Measurements from ENCODE around the gene C15orf39.

C15orf39 gene

DNA sequence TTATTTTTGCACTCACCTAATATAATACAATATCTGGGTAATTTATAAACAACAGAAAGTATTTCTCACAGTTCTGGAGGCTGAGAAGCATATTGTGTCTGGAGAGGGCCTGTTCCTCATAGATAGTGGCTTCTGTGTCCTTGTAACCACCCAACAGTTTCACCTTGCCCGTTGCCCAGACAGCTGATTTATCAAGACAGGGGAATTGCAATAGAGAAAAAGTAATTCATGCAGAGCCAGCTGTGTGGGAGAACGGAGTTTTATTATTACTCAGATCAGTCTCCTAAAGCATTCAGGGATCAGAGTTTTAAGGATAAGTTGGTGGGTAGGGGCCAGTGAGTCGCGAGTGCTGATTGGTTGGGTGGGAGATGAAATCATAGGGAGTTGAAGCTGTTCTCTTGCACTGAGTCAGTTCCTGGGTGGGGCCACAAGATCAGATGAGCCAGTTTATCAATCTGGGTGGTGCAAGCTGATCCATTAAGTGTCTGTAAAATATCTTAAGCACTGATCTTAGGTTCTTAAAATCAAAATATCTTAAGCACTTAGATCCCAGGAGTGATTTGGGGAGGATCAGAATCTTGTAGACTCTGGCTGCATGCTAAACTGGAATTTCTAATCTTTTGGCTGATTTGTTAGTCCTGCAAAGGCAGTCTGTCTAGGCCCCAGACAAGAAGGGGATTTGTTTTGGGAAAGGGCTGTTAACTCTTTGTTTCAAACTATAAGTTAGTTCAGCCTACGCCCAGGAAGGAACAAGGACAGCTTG, 33.9 kb upstream of the C15orf39 start:
- Histone ChIP-seq H3K79me2 (ENCODE audit: insufficient read depth, low read length) (no peaks in the 10 kb centered on the region), H4K20me1 (ENCODE audit: insufficient read depth, low read length) (no peaks in the 10 kb centered on the region), H3K27ac (ENCODE audit: low read length) (no peak overlapping the region), H3K27me3 (ENCODE audit: insufficient read depth, low read length, poor library complexity) (no peaks in the 10 kb centered on the region), H2AFZ (ENCODE audit: low read depth, low read length) (no peak overlapping the region), H3K36me3 (ENCODE audit: insufficient read depth, low read length) (no peaks in the 10 kb centered on the region), H3K9ac (ENCODE audit: low read depth, low read length) (no peak overlapping the region), H3K9me3 (ENCODE audit: insufficient read depth, low read length, severe bottlenecking) (no peaks in the 10 kb centered on the region), H3K4me3 (ENCODE audit: low read depth in 1 of 2, low read length in 2 of 2) (no peak overlapping the region), H3K4me2 (ENCODE audit: insufficient read depth, low read length) (no peak overlapping the region), H3K4me1 (ENCODE audit: insufficient read depth, low read length) (peaks cover 15% of the 10 kb centered on the region)
- DNase-seq, result no peak
- ATAC-seq (ENCODE audit: insufficient read depth, low read depth), result no peak
- no peak for TF ChIP-seq EZH2 (IDR thresholded peaks at IDR 0.05; ENCODE audit: borderline replicate concordance, low read depth, low read length, severe bottlenecking)
- TF ChIP-seq, protein P1, sequence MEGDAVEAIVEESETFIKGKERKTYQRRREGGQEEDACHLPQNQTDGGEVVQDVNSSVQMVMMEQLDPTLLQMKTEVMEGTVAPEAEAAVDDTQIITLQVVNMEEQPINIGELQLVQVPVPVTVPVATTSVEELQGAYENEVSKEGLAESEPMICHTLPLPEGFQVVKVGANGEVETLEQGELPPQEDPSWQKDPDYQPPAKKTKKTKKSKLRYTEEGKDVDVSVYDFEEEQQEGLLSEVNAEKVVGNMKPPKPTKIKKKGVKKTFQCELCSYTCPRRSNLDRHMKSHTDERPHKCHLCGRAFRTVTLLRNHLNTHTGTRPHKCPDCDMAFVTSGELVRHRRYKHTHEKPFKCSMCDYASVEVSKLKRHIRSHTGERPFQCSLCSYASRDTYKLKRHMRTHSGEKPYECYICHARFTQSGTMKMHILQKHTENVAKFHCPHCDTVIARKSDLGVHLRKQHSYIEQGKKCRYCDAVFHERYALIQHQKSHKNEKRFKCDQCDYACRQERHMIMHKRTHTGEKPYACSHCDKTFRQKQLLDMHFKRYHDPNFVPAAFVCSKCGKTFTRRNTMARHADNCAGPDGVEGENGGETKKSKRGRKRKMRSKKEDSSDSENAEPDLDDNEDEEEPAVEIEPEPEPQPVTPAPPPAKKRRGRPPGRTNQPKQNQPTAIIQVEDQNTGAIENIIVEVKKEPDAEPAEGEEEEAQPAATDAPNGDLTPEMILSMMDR (IDR thresholded peaks at IDR 0.05; ENCODE audit: borderline replicate concordance, extremely low read depth, low read length, poor library complexity, severe bottlenecking), result no peak

DNA sequence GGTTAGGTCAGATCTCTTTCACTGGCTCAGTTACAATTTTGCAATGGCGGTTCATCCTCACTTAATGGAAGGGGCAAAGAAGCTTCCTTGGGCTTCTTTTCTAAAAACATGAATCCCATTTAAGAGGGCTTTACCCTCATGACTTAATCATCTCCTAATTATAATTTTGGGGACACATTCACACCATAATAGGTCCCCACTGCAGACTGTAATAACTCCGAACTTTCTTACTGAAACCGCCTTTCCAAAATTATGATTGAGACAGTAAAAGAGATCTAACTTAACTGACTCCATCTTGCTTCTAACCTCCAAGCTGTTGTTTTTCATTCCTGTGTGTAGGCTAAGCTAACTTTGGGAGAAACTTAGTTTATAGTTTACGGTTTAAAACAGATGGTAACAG, 33.3 kb upstream of the C15orf39 start:
- H3K9ac ChIP-seq (ENCODE audit: low read depth, low read length), result no peak overlapping the region
- H3K36me3 ChIP-seq (ENCODE audit: insufficient read depth, low read length), result no peaks in the 10 kb centered on the region
- no peak overlapping the region for H3K27ac ChIP-seq (ENCODE audit: low read length)
- H3K4me1 ChIP-seq (ENCODE audit: insufficient read depth, low read length), result peaks cover 15% of the 10 kb centered on the region
- H2AFZ ChIP-seq (ENCODE audit: low read depth, low read length), result no peak overlapping the region
- DNase-seq, result no peak
- no peaks in the 10 kb centered on the region for H3K27me3 ChIP-seq (ENCODE audit: insufficient read depth, low read length, poor library complexity)
- no peak for ATAC-seq (ENCODE audit: insufficient read depth, low read depth)
- no peaks in the 10 kb centered on the region for H3K79me2 ChIP-seq (ENCODE audit: insufficient read depth, low read length)
- no peaks in the 10 kb centered on the region for H4K20me1 ChIP-seq (ENCODE audit: insufficient read depth, low read length)
- TF ChIP-seq, protein P1 (IDR thresholded peaks at IDR 0.05; ENCODE audit: borderline replicate concordance, extremely low read depth, low read length, poor library complexity, severe bottlenecking), result no peak
- no peak for TF ChIP-seq EZH2 (IDR thresholded peaks at IDR 0.05; ENCODE audit: borderline replicate concordance, low read depth, low read length, severe bottlenecking)
- no peak overlapping the region for H3K4me3 ChIP-seq (ENCODE audit: low read depth in 1 of 2, low read length in 2 of 2)
- no peak overlapping the region for H3K4me2 ChIP-seq (ENCODE audit: insufficient read depth, low read length)
- H3K9me3 ChIP-seq (ENCODE audit: insufficient read depth, low read length, severe bottlenecking), result no peaks in the 10 kb centered on the region

DNA sequence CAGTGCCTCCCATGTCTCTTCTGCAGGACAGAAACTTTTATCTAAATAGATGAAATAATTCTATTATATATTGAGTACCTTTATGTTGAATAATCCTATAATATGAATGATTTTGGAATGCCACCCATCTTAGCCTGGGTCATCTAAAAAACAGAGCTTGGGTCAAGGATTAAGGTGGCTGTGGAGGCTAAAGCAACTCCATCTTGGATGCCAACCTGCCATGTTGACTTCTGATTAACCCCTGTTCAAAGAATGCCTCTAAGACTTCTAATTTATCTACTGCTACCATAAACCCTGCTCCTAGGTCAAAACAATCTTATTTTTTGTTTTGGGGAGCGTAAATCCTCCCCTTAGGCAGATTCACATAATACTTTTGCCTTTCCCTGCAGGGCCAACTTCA, 31.5 kb upstream of the C15orf39 start:
- Histone ChIP-seq H3K4me3 (ENCODE audit: low read depth in 1 of 2, low read length in 2 of 2) (no peak overlapping the region), H3K79me2 (ENCODE audit: insufficient read depth, low read length) (no peaks in the 10 kb centered on the region), H3K4me1 (ENCODE audit: insufficient read depth, low read length) (peaks cover 15% of the 10 kb centered on the region), H3K9me3 (ENCODE audit: insufficient read depth, low read length, severe bottlenecking) (no peaks in the 10 kb centered on the region), H3K9ac (ENCODE audit: low read depth, low read length) (no peak overlapping the region), H3K27me3 (ENCODE audit: insufficient read depth, low read length, poor library complexity) (no peaks in the 10 kb centered on the region), H3K36me3 (ENCODE audit: insufficient read depth, low read length) (no peaks in the 10 kb centered on the region), H2AFZ (ENCODE audit: low read depth, low read length) (no peak overlapping the region), H3K27ac (ENCODE audit: low read length) (no peak overlapping the region), H4K20me1 (ENCODE audit: insufficient read depth, low read length) (no peaks in the 10 kb centered on the region), H3K4me2 (ENCODE audit: insufficient read depth, low read length) (no peak overlapping the region)
- no peak for TF ChIP-seq EZH2 (IDR thresholded peaks at IDR 0.05; ENCODE audit: borderline replicate concordance, low read depth, low read length, severe bottlenecking)
- TF ChIP-seq, protein P1 (IDR thresholded peaks at IDR 0.05; ENCODE audit: borderline replicate concordance, extremely low read depth, low read length, poor library complexity, severe bottlenecking), result no peak
- no peak for DNase-seq
- no peak for ATAC-seq (ENCODE audit: insufficient read depth, low read depth)

Measured in DND-41 (cell line).